Pancreas (tissue), 10 donors: ENCODE results near the gene SHROOM2. TPM values are rescaled to one million over a fixed set of nuclear protein-coding genes. Genes with fewer than 3 reads are reported as not detected.

Source experiments
- ATAC-seq, 4 donors: fragments of 200-7000 bp; cut with Tn5 transposase; one replicate each; pipeline versions ENCODE4 v1.8.0 to v1.9.1; 2020; ENCODE audit warnings: mild to moderate bottlenecking in 4 of 4, moderate library complexity in 4 of 4
- DNase-seq, 6 donors: peaks; one replicate each; pipeline ENCODE4 v3.0.0-alpha.2; 2020
- FAIRE-seq: peaks from 2 replicates; lab custom pipeline; 2012; peaks lifted over from hg19 to GRCh38; lab: Jason Lieb, UNC
- H3K27ac ChIP-seq, 4 donors: fragments of 200-600 bp; sonication (generic); 1 replicate in 3 of 4; 2 replicates in 1 of 4; pipeline versions ENCODE4 v1.5.0 to v1.8.0; 2020
- H3K27me3 ChIP-seq, 4 donors: fragments of 200-600 bp; one replicate each; pipeline ENCODE4 v1.8.0; 2021
- H3K36me3 ChIP-seq, 3 donors: fragments of 200-600 bp; sonication (generic) in 1 of 3; one replicate each; pipeline versions ENCODE4 v1.5.0 to v1.8.0; 2020 to 2021
- H3K4me1 ChIP-seq, 3 donors: fragments of 200-600 bp; one replicate each; pipeline ENCODE4 v1.8.0; 2021
- H3K4me3 ChIP-seq, 4 donors: fragments of 200-600 bp; sonication (generic) in 2 of 4; one replicate each; pipeline versions ENCODE4 v1.5.0 to v1.8.0; 2020 to 2021
- H3K9me3 ChIP-seq, 4 donors: fragments of 200-600 bp; one replicate each; pipeline ENCODE4 v1.8.0; 2021
- CTCF ChIP-seq, 4 donors: fragments of 200-600 bp; sonication (generic) in 3 of 4; IDR thresholded peaks; one replicate each; pipeline versions ENCODE4 v1.5.0 to v1.8.0; 2021; ENCODE audit warnings: antibody characterized with exemption in 4 of 4
- WGBS, 2 donors: extraction: QIAGEN DNeasy Blood & Tissue Kit; methylation state at CpG; one replicate each; pipeline ENCODE4 v1.1.7; 2013; 5-methylcytosine and 5-hydroxymethylcytosine counted together
- intact Hi-C, 3 donors: fragments of 100-400 bp; cut with DNase I; formaldehyde crosslinking; loops; one replicate each; pipeline versions ENCODE4 v1.11.1 to v1.14.2; 2022
- polyA plus RNA-seq, 2 donors: library from polyadenylated mRNA; stranded (reverse); fragments of 200-250 nt; gene quantifications; one replicate each; pipeline ENCODE4 v1.2.3, GENCODE V29; 2013
- total RNA-seq, 6 donors: library from RNA; stranded (reverse); fragmentation: NEBNext Ultra II Directional in 4 of 6; extraction: Animal tissue kit (Norgen Biotek cat#: 25700) in 4 of 6; gene quantifications; one replicate each; pipeline versions ENCODE4 v1.2.1 to v1.2.4, GENCODE V29; 2021 to 2023
- donor health status: healthy with polysubstance abuse.
- donor health status: DM: no; HTN: no; CAD: no; lungs with moderate emphysema.
- donor health status: DM: no; HTN: no; CAD: no.
- donor health status: control.
- donor health status: control.
- donor health status: Bipolar disorder and iron deficiency.
- donor health status: DM: yes; HTN: yes; CAD: no.
- donor health status: DM: no; HTN: no; CAD: no.
- donor health status: DM: no; HTN: no; CAD: no.
- donor health status: DM: yes; HTN: yes; CAD: no.

SHROOM2 gene
- total and polyA plus RNA-seq, 8 donors: 3.2 to 6.6 (median 3.8) TPM

DNA sequence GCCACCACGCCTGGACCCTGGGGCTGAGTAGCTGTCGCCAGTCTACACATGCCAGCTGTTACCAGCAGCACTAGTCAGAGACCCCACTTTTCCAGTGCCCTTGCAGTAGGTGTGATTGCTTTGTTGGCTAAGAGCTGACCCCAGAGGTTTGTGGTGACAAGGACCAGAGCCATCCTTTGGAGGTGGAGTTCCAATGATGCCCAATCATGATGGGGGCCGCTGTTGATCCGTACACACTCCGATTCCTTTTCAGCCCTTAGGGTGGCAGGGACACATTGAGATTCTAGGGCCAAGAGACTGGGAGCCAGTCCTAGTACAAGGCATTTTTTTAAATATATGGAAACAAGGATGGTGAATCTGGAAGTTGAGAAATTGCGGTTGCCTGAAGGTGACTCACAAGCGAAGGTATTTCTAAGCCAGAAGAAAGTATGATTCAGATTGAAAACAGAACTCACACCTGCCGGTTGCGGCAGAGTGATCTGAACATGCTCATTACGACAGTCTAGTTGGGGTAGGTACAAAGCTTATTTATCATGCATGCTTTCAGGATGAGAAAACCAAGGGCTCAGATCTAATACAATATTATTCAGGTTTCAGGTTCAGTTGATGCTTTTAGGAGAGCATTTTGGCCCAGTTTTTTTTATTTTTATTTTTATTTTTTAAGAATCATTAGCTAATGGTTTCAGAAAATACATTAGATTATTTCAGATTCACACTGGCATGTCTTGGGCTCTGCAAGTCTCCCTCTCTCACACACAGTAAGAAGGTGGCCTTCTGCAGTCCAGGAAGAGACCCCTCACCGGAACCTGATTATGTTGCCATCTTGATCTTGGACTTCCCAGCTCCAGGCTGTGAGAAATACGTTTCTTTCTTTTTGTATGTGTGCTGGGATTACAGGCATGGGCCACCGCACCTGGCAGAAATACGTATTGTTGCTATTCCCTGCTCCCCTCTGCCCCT lies 43.4 kb downstream of the SHROOM2 start:
- DNase-seq (no peak), FAIRE-seq (no peak), ATAC-seq (peak in 1 of 4 donors; percentile 25)
- H3K4me1 ChIP-seq: no peaks in the 10 kb centered on the region
- intact Hi-C loops: no loop called here
- TF ChIP-seq CTCF (IDR thresholded peaks at IDR 0.05): no peak
- H3K9me3 ChIP-seq: no peaks in the 10 kb centered on the region
- no peak overlapping the region for H3K27ac ChIP-seq
- no peaks in the 10 kb centered on the region for H3K27me3 ChIP-seq
- no peaks in the 10 kb centered on the region for H3K36me3 ChIP-seq
- 88 to 92% methylated on average over 14 of the region's 14 CpGs for WGBS, 2 donors
- H3K4me3 ChIP-seq: no peak overlapping the region

GRCh38 chrX:9832811-9833210 lies 46.6 kb downstream of the SHROOM2 start:
- H3K36me3 ChIP-seq: no peaks in the 10 kb centered on the region
- WGBS, 2 donors: 56 to 68% methylated on average over 6 of the region's 6 CpGs
- TF ChIP-seq CTCF (IDR thresholded peaks at IDR 0.05): no peak
- no peak overlapping the region for H3K4me3 ChIP-seq
- no peaks in the 10 kb centered on the region for H3K9me3 ChIP-seq
- FAIRE-seq (no peak), DNase-seq (no peak), ATAC-seq (peak in 1 of 4 donors; percentile 11)
- no peak overlapping the region for H3K27ac ChIP-seq
- no peaks in the 10 kb centered on the region for H3K27me3 ChIP-seq
- no peaks in the 10 kb centered on the region for H3K4me1 ChIP-seq
- intact Hi-C loops: no loop called here

DNA sequence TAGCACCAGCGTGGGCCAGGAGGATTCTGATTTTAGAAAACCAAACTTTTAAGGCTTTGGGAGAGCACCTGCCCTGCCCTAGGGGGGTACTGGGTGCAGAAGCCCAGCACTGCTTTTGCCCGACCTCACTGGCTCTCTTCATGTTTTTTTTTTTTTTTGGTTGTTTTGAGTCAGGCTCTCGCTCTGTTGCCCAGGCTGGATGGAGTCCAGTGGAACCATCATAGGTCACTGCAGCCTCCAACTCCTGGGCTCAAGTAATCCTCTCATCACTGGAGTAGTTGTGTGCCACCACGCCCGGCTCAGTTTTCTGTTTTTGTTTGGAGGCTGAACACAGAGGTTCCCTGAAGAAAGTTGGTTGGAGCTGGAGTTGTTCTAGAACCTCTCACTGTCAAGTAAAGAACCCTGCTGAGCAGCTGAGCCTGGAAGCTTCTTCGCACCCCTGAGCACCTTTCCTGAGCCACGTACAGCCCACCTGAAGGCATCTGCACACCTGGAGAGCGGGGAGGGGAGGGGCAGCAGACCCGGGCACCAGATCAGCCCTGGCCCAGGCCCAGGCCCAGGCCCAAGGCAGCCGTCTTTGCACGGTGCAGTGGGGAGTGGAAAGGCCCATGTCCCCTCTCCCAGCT lies 49.5 kb downstream of the SHROOM2 start:
- intact Hi-C loops: no loop called here
- Histone ChIP-seq H3K27ac (no peak overlapping the region), H3K4me3 (no peak overlapping the region), H3K36me3 (no peaks in the 10 kb centered on the region), H3K9me3 (no peaks in the 10 kb centered on the region), H3K4me1 (no peaks in the 10 kb centered on the region), H3K27me3 (no peaks in the 10 kb centered on the region)
- FAIRE-seq (no peak), ATAC-seq (peak in 2 of 4 donors; percentile 22 to 24), DNase-seq (no peak)
- 72 to 81% methylated on average over 11 of the region's 11 CpGs for WGBS, 2 donors
- no peak for TF ChIP-seq CTCF (IDR thresholded peaks at IDR 0.05)

DNA sequence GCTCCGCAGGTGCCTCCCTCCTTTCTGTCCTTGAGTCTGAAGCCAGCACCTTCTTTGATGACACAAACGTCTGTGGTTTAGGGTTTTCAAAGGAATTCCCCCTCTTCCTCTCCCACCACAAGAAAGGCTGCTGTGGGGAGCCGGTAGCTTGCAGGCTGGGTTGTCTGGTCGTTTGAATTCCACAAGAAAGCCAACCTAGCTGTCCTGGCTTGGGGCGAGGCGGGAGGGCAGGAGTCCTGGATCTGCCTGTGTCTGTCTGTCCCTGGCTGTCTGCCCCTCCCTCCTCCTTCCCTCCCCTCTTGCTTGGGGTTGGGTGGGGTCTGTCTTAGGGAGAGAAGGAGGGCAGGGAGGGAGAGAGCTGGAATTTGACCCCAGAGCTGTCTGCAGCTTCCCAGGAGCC lies 56.3 kb downstream of the SHROOM2 start:
- Histone ChIP-seq H3K4me3 (no peak overlapping the region), H3K9me3 (no peaks in the 10 kb centered on the region), H3K4me1 (no peaks in the 10 kb centered on the region), H3K27ac (no peak overlapping the region), H3K36me3 (no peaks in the 10 kb centered on the region), H3K27me3 (no peaks in the 10 kb centered on the region)
- ATAC-seq (no peak), FAIRE-seq (no peak), DNase-seq (peak in 1 of 6 donors; percentile 30)
- TF ChIP-seq CTCF (IDR thresholded peaks at IDR 0.05): no peak
- intact Hi-C loops: no loop called here
- 54 to 68% methylated on average over 6 of the region's 6 CpGs for WGBS, 2 donors
